Large intestine (tissue), 3 donors: Measurements from ENCODE around the gene SMYD5. TPM values are rescaled to one million over a fixed set of nuclear protein-coding genes. Genes with fewer than 3 reads are reported as not detected.

ENCODE experiments used
- DNase-seq, 2 donors: peaks; one replicate each; pipeline versions ENCODE4 v3.0.0 to v3.0.0-alpha.2; 2013
- H3K27ac ChIP-seq: one replicate; pipeline ENCODE4 v1.5.1; 2013; ENCODE audit warnings: low read length
- H3K27me3 ChIP-seq: 2 replicates; pipeline ENCODE4 v1.6.1; 2013; ENCODE audit warnings: low read length; ENCODE audit not compliant: control insufficient read depth, insufficient read depth
- H3K36me3 ChIP-seq: 2 replicates; pipeline ENCODE4 v1.6.1; 2013; ENCODE audit warnings: low read length; ENCODE audit not compliant: control insufficient read depth, insufficient read depth
- H3K4me1 ChIP-seq: one replicate; pipeline ENCODE4 v1.6.1; 2013; ENCODE audit warnings: low read length; ENCODE audit not compliant: control insufficient read depth, insufficient read depth
- H3K4me3 ChIP-seq: one replicate; pipeline ENCODE4 v1.5.1; 2013; ENCODE audit warnings: low read length
- H3K9me3 ChIP-seq: one replicate; pipeline ENCODE4 v1.6.1; 2013; ENCODE audit warnings: mild to moderate bottlenecking, low read depth, low read length, moderate library complexity; ENCODE audit not compliant: control insufficient read depth
- WGBS: methylation state at CpG from one replicate; pipeline ENCODE4 v1.1.5; 2013; ENCODE audit warnings: low lambda C conversion rate; ENCODE audit not compliant: insufficient coverage; 5-methylcytosine and 5-hydroxymethylcytosine counted together
- polyA plus RNA-seq: library from polyadenylated mRNA; unstranded; fragments of 120-200 nt; gene quantifications from one replicate; pipeline ENCODE4 v1.2.1, GENCODE V29; 2013

SMYD5 gene
- polyA plus RNA-seq, 1 donor: 24.5 TPM

DNA sequence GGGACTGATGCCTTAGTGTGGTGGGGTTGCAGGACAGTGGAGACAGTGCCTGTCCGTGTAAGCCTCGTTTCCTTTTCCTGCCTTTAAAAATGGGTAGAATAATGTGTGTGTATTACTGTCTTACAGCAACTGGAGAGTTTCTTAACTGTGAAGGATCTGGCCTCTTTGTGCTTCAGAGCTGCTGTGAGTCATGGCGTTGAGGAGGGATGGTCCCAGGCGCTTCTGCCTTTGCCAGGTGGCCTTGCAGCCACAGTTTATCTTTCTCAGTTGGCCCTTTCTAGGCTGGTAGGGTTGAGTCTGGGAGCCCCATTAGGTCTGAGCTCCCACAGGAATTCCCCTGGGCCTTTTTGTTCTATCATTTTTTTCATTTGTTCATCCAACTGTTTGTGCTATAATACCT, 9.8 kb downstream of the SMYD5 start:
- Histone ChIP-seq H3K27ac (no peak overlapping the region), H3K4me1 (no peaks in the 10 kb centered on the region), H3K36me3 (peaks cover 88% of the 10 kb centered on the region), H3K4me3 (no peak overlapping the region), H3K27me3 (no peaks in the 10 kb centered on the region), H3K9me3 (no peaks in the 10 kb centered on the region)
- no peak for DNase-seq
- no CpG with 5 or more reads among the region's 4 CpGs for WGBS

DNA sequence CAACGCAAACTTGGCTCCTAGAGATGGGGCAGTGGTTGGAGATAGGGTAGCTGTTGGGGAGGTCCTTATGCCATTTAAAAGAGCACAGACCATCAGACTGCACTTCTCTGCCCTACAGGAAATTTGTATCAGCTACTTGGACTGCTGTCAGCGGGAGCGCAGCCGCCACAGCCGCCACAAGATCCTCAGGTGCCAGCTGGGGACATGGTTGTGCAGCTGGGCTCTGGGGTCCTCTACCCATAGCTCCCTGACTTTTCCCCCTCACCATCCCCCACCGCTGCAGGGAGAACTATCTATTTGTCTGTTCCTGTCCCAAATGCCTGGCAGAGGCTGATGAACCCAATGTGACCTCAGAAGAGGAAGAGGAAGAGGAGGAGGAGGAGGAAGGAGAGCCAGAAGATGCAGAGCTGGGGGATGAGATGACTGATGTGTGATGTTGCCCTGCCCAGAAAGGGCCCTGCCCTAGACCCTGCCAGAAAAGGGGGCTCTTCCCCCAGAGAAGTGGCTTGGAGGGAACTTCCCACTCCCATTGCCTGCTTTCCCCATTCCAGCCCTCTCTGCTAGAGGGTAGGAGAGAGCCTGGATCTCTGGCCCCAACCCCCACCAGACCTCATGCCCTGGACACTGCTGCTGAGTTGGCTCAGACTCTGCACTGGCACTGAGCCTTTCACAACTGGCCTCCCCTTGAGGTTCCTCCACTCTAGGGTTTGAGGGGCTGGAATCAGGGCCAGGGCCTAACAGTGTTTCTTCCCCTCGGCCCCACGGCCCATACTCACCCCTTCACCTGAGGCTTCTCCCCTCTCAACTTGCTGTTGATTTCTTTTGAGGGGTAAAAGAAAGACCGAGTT, 11.7 kb downstream of the SMYD5 start:
- H3K4me1 ChIP-seq: no peaks in the 10 kb centered on the region
- H3K27me3 ChIP-seq: no peaks in the 10 kb centered on the region
- no peak for DNase-seq
- H3K36me3 ChIP-seq: peaks cover 82% of the 10 kb centered on the region
- WGBS: no CpG with 5 or more reads among the region's 9 CpGs
- no peak overlapping the region for H3K27ac ChIP-seq
- H3K4me3 ChIP-seq: no peak overlapping the region
- H3K9me3 ChIP-seq: no peaks in the 10 kb centered on the region

DNA sequence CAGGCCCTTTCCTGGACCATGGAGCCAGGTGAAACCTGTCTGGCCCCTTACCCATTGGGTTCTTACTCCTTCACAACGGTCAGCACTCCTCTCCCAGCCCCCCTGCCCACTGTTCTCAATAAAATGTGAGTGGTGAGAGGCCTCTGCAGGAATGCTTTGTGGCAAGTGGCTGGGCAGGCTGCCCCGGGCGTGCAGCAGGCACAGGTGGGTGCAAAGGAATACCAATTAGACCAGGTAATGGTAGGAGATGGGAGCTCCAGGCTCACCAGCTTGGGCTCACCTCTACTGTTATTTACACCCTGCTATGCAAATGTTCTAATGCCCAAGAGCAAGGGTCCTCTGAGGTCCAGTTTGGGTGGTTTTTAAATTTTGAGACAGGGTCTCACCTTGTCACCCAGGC, 13.0 kb downstream of the SMYD5 start:
- H3K36me3 ChIP-seq: peaks cover 68% of the 10 kb centered on the region
- H3K4me3 ChIP-seq: no peak overlapping the region
- no peak overlapping the region for H3K27ac ChIP-seq
- no peak for DNase-seq
- no peaks in the 10 kb centered on the region for H3K27me3 ChIP-seq
- no peaks in the 10 kb centered on the region for H3K4me1 ChIP-seq
- WGBS: no CpG with 5 or more reads among the region's 3 CpGs
- no peaks in the 10 kb centered on the region for H3K9me3 ChIP-seq

DNA sequence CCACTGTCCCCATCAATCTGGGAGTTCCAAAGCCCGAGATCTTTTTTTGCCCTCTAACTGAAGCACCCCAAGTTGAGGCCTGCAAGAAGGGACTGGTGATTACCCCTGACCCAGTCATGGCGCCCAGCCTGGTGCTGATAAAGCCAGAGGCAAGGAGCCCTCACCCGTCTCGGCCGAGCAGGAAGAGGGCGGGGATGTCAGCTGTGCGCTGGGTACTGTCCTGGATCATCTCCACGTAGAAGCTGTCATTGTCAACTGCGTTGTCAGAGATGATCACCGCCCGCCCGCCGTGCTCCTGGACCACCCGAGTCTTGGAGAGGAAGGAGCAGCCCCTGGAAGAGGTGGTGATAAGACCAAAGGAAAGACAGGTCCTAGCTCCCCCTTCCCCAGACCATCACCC, 14.6 kb downstream of the SMYD5 start:
- H3K27ac ChIP-seq: no peak overlapping the region
- no CpG with 5 or more reads among the region's 14 CpGs for WGBS
- H3K36me3 ChIP-seq: peaks cover 53% of the 10 kb centered on the region

DNA sequence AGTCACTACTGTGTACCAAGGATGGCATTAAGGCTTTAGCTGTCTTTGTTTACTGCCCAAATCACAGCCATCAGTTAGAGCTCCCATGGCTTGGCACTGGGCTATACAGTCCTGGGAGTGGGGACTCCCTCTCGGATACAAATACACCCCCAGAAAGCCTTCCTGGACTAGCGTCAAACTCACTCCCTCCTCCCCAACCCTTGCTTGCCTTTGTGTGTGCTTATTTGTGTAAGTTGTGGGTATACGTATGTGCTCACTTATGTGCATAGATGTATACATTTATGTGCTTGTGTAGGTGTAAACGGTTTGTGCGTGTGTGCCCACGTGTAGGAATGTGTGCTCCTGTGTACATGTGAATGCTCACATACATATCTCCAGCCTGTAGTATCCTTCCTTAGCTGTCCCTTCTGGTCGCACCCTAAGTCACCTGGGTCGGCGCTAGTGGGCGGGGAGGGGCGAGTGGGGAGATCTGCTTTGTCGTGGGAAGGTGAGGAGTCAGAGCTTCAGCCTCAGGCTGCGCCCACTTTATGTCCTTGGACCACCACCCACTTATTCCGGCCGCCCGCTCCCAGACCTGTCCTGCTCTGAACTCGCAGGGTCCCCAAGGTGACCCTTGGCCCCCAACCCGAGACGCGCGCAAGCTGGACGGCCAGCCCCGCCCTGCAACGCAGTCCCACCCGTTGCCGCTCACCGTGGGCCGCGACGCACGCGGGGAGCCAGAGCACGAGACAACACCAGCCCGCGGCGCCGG, 18.5 kb downstream of the SMYD5 start:
- peak in 1 of 2 donors; percentile 55 for DNase-seq
- Histone ChIP-seq H3K4me1 (peaks cover 8% of the 10 kb centered on the region), H3K9me3 (no peaks in the 10 kb centered on the region), H3K27me3 (no peaks in the 10 kb centered on the region), H3K27ac (no peak overlapping the region), H3K4me3 (peak overlapping the region; percentile 69), H3K36me3 (peaks cover 17% of the 10 kb centered on the region)
- no CpG with 5 or more reads among the region's 37 CpGs for WGBS

More for the DNA sequence above, 14.6 kb downstream of the SMYD5 start:
- Histone ChIP-seq H3K27me3 (no peaks in the 10 kb centered on the region), H3K9me3 (no peaks in the 10 kb centered on the region), H3K4me3 (no peak overlapping the region), H3K4me1 (peaks cover 4% of the 10 kb centered on the region)
- no peak for DNase-seq

DNA sequence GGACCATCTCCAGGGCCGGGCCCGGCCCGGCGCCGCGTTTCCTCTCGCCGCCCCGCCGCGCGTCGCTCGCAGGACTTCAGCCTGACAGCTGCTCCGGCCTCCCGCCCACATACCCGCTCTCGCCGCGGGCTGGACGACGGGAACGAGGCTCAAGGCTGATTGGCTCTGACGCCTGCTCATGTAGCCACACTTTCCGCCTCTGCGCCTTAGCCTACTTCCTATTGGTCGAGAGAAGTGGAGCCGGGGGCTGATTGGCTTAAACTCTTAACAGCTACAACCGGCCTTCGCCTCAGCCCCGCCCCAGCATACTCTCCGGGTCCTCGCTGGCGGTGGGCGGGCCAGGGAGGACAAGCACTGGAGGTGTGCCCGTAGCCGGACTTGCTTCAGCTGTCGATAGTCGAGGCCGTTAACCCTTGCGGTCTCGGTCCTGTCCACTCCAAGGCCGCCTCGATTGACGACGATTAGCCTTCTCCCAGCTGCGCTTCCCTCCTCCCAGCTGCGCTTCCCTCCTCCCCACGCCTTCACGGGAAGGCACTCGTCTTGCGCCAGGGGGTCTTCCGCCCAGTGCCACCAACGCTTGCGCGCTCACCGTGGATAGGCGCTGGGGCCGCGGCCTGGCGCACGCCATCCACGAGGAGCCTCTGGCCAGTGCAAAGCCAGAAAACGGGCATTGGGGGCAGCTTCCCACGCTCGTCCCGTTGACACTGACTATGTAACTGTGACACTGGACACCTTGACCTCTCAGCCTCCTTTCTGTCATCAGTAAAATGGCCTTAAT, 19.3 kb downstream of the SMYD5 start, which contains the start of gene PRADC1:
TSS of gene PRADC1 (minus strand) at position 86 of the 778 bp plus-strand sequence. CDS start at position 7, 79 bp downstream.
- no CpG with 5 or more reads among the region's 67 CpGs for WGBS
- Histone ChIP-seq H3K9me3 (no peaks in the 10 kb centered on the region), H3K27ac (peak within 1 kb of the TSS; percentile 96), H3K4me1 (peaks cover 8% of the 10 kb centered on the region), H3K36me3 (peaks cover 10% of the 10 kb centered on the region), H3K27me3 (no peaks in the 10 kb centered on the region), H3K4me3 (peak within 1 kb of the TSS; percentile 97)
- peak; percentile 99 to 100 for DNase-seq

DNA sequence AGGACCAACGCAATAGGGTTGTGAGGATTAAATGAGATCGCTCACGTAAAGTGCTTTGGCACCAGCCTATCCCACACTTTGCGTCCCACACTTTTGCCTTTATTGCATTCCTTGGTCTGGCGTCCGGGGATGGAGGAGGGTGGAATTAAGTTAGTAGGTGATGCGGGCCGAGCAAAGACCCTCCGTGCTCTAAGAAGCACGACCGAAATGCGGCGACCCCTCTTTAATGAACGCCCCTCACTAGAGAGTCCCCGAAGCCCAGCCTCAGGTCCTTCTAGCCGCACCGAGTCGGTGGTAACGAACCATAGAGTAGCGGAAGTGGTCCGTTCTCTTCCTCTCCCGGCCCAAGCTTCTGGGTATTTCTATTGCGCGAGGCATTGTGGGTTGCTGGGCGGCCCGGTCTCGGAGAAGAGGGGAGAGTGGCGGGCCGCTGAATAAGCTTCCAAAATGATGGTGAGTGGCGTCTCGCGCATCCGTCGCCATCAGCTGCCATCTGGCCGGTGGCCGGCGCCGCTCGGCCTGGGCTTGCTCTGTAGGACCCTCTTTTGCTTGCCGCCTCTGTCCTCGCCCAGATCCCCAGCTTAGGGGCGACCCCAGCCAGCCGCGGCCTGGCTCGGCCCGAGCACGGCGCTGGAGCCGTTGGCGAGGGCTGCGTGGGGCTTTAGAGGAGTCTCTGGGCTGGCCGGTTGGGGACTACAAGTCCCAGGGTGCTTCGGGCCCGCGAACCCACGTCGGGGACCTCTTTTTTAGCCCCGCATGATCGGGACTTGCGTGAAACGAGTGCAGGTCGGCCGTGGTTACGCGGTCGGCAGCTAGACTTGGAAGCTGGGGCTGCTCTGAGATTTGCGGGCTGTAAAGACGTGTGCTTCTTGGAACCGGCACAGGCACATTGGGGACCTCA, 20.1 kb downstream of the SMYD5 start, which contains the start of gene CCT7:
TSS of gene CCT7 (plus strand) at position 377 of the 901 bp plus-strand sequence. CDS start at position 448, 71 bp downstream.
- peak within 1 kb of the TSS; percentile 97 for H3K4me3 ChIP-seq
- H3K27ac ChIP-seq: peak within 1 kb of the TSS; percentile 96
- H3K9me3 ChIP-seq: no peaks in the 10 kb centered on the region
- H3K36me3 ChIP-seq: peaks cover 8% of the 10 kb centered on the region
- DNase-seq: peak; percentile 88 to 95
- no CpG with 5 or more reads among the region's 69 CpGs for WGBS
- peaks cover 8% of the 10 kb centered on the region for H3K4me1 ChIP-seq
- no peaks in the 10 kb centered on the region for H3K27me3 ChIP-seq

DNA sequence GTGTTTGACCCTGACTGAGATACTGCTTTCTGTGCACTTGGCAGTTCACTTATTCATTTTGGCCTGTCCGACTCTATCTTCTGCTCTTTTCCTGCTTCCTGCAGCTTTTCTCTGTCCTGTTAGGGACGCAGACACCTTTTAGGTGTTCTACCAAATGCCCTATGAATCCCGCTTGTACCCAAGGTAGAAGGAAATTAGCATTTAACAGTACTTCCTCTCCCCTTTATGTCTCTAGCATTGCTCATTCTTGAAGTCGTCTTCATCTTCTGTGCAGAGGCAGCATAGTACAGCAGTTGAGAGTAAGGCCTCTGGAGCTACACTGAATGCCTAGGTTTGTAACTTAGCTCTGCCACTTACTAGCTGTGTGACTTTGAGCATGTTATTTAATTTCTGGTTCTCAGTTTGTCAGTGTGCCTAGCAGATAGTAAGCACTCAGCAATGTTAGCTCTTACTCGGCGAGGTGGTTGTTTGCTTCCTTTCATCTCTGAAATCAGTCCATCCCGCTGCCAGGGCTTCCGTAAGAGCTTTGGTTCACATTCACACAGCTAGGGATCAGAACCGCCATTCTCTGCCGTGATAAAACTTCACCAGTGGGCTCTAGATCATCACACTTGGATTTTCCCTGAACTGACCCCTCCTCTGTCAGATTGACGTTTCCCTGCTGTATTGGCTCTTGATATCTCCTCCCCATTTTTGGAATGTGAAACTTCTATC, 21.4 kb downstream of the SMYD5 start:
- H3K27me3 ChIP-seq: no peaks in the 10 kb centered on the region
- peaks cover 9% of the 10 kb centered on the region for H3K36me3 ChIP-seq
- peaks cover 8% of the 10 kb centered on the region for H3K4me1 ChIP-seq
- peak overlapping the region; percentile 97 for H3K4me3 ChIP-seq
- 48% methylated on average over 3 of the region's 11 CpGs for WGBS
- no peak for DNase-seq
- H3K9me3 ChIP-seq: no peaks in the 10 kb centered on the region
- H3K27ac ChIP-seq: no peak overlapping the region

DNA sequence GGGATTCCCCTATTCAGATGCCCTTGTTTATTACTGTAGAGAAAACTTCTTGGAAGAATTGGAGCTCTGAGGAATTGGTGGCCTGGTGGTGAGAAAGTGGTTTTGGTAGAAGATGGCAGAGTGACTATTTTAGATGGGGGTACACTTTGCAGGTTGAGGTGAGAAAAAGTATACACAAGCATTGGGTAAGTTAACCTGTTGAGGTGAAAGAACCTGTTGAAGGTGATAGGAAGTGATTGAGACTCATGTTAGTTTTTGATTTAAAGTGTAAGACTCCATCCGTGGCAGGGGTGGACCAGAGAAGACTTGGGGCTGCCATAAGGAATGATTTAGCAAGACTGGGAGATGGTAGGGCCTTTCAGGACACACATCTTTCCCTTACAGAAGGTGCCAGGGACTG, 23.1 kb downstream of the SMYD5 start:
- Histone ChIP-seq H3K9me3 (no peaks in the 10 kb centered on the region), H3K4me3 (no peak overlapping the region), H3K27me3 (no peaks in the 10 kb centered on the region), H3K27ac (no peak overlapping the region), H3K36me3 (peaks cover 15% of the 10 kb centered on the region), H3K4me1 (peaks cover 8% of the 10 kb centered on the region)
- no peak for DNase-seq
- no CpG with 5 or more reads among the region's 1 CpG for WGBS
